Epithelial cell of proximal tubule (primary cell): ENCODE measurements around the gene SEC14L2. TPM values are rescaled to one million over a fixed set of nuclear protein-coding genes. Genes with fewer than 3 reads are reported as not detected.
"Not testable (repeated sequence)": the region's sequence is repeated elsewhere in the genome, so short reads cannot be mapped to it uniquely, and the experiment has no call there.

ENCODE experiments used
- DNase-seq: peaks from one replicate; pipeline ENCODE4 v3.0.0-alpha.2; 2011; ENCODE audit warnings: low read depth
- H3K4me3 ChIP-seq: 2 replicates; pipeline ENCODE4 v1.5.1; 2011; ENCODE audit warnings: low read depth, mild to moderate bottlenecking, low read length
- total RNA-seq: library from RNA; depleted of rRNA; stranded (reverse); fragments of >200 nt; gene quantifications from 2 replicates; pipeline ENCODE4 v1.2.3, GENCODE V29; 2015
- TF ChIP-seq, protein P1 (sequence below): conservative IDR thresholded peaks from 2 replicates; pipeline ENCODE4 v1.5.1; 2012; ENCODE audit warnings: low read depth, mild to moderate bottlenecking, low read length

SEC14L2 gene
- total RNA-seq, 1 donor from 2014 or later, result 49.6 TPM

- DNase-seq, result no peak
- no peak overlapping the region for H3K4me3 ChIP-seq
- TF ChIP-seq, protein P1, sequence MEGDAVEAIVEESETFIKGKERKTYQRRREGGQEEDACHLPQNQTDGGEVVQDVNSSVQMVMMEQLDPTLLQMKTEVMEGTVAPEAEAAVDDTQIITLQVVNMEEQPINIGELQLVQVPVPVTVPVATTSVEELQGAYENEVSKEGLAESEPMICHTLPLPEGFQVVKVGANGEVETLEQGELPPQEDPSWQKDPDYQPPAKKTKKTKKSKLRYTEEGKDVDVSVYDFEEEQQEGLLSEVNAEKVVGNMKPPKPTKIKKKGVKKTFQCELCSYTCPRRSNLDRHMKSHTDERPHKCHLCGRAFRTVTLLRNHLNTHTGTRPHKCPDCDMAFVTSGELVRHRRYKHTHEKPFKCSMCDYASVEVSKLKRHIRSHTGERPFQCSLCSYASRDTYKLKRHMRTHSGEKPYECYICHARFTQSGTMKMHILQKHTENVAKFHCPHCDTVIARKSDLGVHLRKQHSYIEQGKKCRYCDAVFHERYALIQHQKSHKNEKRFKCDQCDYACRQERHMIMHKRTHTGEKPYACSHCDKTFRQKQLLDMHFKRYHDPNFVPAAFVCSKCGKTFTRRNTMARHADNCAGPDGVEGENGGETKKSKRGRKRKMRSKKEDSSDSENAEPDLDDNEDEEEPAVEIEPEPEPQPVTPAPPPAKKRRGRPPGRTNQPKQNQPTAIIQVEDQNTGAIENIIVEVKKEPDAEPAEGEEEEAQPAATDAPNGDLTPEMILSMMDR, result no peak
Observed at GRCh38 chr22:30455075-30455840, 58.4 kb downstream of the SEC14L2 start.

- DNase-seq, result no peak
- H3K4me3 ChIP-seq, result no peak overlapping the region
- TF ChIP-seq, protein P1, result no peak
Observed at GRCh38 chr22:30457981-30458380, 61.2 kb downstream of the SEC14L2 start.

DNA sequence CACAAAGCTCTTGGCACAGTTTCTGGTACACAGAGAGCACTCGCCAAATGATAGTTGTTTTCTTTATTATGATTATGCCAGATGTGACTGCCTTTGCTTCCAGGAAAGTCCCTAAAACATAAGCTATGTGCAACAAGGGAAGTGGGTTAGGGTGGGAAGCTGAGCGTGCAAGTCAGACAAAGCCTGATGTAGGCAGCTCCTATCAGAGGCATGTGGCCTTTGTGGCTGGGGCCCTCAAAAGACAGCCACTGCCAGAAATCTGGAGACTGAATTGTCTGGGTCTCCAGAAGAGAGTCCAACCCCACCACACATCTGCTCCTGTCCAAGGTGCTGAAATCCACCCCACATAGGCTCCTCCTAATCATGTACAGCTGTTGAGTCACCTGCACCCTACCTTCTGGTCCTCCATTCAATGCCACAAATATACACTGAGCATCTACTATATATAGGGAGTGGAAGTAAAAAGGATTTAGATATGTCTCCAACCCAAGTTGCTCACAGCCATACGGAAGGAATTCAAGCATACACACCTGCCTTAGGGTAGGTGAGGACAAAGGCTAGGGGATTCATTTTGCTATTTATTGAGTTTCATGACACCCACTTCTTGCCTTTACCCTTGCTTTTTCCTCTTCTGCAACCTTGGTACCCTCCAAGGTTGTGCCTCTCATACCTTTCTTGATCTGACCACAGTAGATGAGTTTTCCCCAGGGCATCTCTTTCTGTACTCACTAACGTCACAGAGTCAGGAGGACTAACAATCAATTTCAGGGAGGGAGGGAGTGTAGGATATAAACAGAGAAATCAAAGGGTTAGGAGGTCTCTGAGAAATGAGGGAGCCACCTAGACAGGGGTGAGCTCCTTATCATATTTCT, 62.6 kb downstream of the SEC14L2 start:
- no peak overlapping the region for H3K4me3 ChIP-seq
- DNase-seq, result no peak
- TF ChIP-seq, protein P1, result no peak

DNA sequence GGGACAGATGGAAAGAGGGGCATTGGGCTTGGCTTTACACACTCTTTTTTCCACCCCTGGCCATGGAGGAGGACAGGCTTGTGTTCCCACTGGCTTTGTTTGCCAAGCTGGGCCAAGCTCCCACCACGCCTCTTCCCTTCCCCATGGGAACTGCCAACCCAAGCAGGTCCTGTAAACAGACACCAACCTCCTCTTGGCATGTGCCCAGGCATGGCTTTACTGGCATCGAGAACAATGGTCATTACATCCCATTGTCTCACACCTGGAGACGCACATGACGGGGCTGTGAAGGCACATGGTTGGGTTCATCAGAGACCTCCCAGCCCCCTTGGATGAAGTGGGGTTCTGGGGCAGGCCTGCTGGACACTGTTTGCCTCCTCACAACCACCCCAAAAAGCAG, 63.3 kb downstream of the SEC14L2 start:
- no peak for DNase-seq
- TF ChIP-seq, protein P1, result no peak
- no peak overlapping the region for H3K4me3 ChIP-seq

DNA sequence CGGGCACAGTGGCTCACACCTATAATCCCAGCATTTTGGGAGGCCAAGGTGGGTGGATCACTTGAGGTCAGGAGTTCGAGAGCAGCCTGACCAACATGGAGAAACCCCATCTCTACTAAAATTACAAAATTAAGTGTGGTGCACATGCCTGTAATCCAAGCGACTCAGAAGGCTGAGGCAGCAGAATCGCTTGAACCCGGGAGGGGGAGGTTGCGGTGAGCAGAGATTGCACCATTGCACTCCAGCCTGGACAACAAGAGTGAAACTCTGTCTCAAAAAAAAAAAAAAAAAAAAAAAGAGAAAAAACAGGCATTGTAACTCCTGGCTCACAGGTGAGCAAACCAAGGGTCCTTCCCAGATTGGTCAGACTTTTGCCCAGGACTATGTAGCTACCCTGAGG, 63.7 kb downstream of the SEC14L2 start:
- H3K4me3 ChIP-seq, DNase-seq: not testable (repeated sequence)

DNA sequence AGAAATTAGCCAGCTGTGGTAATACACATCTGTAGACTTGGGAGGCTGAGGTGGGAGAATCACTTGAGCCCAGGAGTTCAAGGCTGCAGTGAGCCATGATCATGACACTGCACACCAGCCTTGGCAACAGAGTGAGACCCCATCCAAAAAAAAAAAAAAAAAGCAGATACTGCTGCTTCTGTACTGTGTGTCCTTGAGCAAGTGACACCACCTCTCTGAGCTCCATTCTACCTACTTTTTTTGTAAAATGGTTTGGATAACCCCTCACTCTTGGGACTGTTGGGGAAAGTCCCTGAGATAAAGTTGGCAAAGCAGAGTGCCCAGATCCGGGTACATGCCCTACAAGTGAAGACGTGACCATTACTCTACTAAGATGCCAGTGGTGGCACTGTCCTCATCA, 72.3 kb downstream of the SEC14L2 start:
- no peak overlapping the region for H3K4me3 ChIP-seq
- TF ChIP-seq, protein P1, result no peak
- DNase-seq, result no peak

DNA sequence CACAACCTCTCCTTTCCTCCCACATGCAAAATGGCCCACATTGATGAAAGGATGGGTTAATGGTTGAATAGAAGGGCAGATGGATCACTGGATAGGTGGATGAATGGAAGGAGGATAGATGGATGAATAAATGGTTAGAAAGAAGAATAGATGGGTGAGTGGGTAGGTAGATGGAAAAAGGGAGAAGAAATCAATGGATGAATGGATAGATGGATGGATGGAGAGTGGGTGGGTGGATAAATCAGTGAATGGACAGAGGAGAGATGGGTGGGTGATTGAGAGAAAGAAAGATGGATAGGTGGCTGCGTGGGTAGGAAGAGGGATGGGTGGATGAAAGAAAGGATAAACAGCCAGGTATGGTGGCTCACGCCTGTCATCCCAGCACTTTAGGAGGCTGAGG, 73.8 kb downstream of the SEC14L2 start:
- no peak for DNase-seq
- no peak overlapping the region for H3K4me3 ChIP-seq
- TF ChIP-seq, protein P1, result no peak
